Stomach (tissue), 4 donors: ENCODE results near the gene SLC22A17.

Experiments
- CTCF ChIP-seq, 7 experiments: fragments of 450-650 bp in 4 of 7; fragments of 200-600 bp in 3 of 7; sonication (generic) in 3 of 7; IDR thresholded peaks; one replicate each; pipeline ENCODE4 v1.5.1; 2016 to 2019; ENCODE audit warnings: antibody characterized with exemption in 7 of 7, control low read depth in 2 of 7, mild to moderate bottlenecking in 1 of 7
- EP300 ChIP-seq: sonication (generic); formaldehyde crosslinking; IDR thresholded peaks from one replicate; pipeline ENCODE4 v1.6.1; 2017; ENCODE audit warnings: antibody characterized with exemption
- POLR2A ChIP-seq, 4 donors: fragments of 450-650 bp; IDR thresholded peaks; one replicate each; pipeline ENCODE4 v1.6.1; 2016; ENCODE audit warnings: antibody characterized with exemption in 4 of 4, control low read depth in 2 of 4, mild to moderate bottlenecking in 1 of 4, moderate library complexity in 1 of 4
- POLR2AphosphoS5 ChIP-seq, 3 donors: sonication (generic); formaldehyde crosslinking; IDR thresholded peaks; one replicate each; pipeline ENCODE4 v1.6.1; 2016; ENCODE audit warnings: antibody characterized with exemption in 3 of 3

- TF ChIP-seq POLR2AphosphoS5 (IDR thresholded peaks at IDR 0.05) = no peak
- no peak for TF ChIP-seq CTCF (IDR thresholded peaks at IDR 0.05)
- no peak for TF ChIP-seq POLR2A (IDR thresholded peaks at IDR 0.05)
- no peak for TF ChIP-seq EP300
These were observed 54.9 kb downstream of the SLC22A17 start for GRCh38 chr14:23297611-23298277.
